Left ventricle myocardium superior (tissue), 1 donor: ENCODE measurements around the gene HLCS. TPM values are rescaled to one million over a fixed set of nuclear protein-coding genes. Genes with fewer than 3 reads are reported as not detected.

ENCODE experiments used
- ATAC-seq: fragments of 200-7000 bp; cut with Tn5 transposase; one replicate; pipeline ENCODE4 v1.9.1; 2020; ENCODE audit warnings: mild to moderate bottlenecking, moderate library complexity
- DNase-seq: peaks from one replicate; pipeline ENCODE4 v3.0.0-alpha.2; 2020
- intact Hi-C: fragments of 100-400 bp; cut with micrococcal nuclease; formaldehyde crosslinking; loops from one replicate; pipeline ENCODE4 v1.11.0; 2022
- total RNA-seq: library from RNA; stranded (reverse); fragmentation: NEBNext Ultra II Directional; extraction: Animal tissue kit (Norgen Biotek cat#: 25700); gene quantifications from one replicate; pipeline ENCODE4 v1.2.1, GENCODE V29; 2021
- donor health status: DM: no; HTN: yes; CAD: no; lungs with severe emphysema.

HLCS gene
- total RNA-seq, 1 donor from 2014 or later, result 6.2 TPM

- DNase-seq, result no peak
- no peak for ATAC-seq
- intact Hi-C loops, result no loop called here
These were observed 165.7 kb downstream of the HLCS start for GRCh38 chr21:36800734-36801133.

- intact Hi-C loops, result no loop called here
- DNase-seq (no peak), ATAC-seq (no peak)
These were observed 166.6 kb downstream of the HLCS start for GRCh38 chr21:36799869-36800268.

- intact Hi-C loops, result no loop called here
- DNase-seq (no peak), ATAC-seq (no peak)
These were observed 168.0 kb downstream of the HLCS start for GRCh38 chr21:36798491-36798890.

- intact Hi-C loops, result no loop called here
- DNase-seq, result no peak
- no peak for ATAC-seq
These were observed 170.4 kb downstream of the HLCS start for GRCh38 chr21:36796070-36796469.

GRCh38 chr21:36792505-36792967, 173.9 kb downstream of the HLCS start:
- peak; percentile 57 for ATAC-seq
- no peak for DNase-seq
- intact Hi-C loops, result no loop called here

GRCh38 chr21:36791695-36792470, 174.6 kb downstream of the HLCS start:
- peak; percentile 56 for DNase-seq
- intact Hi-C loops, result no loop called here
- peak; percentile 90 for ATAC-seq

GRCh38 chr21:36791180-36791579, 175.3 kb downstream of the HLCS start:
- ATAC-seq (no peak), DNase-seq (no peak)
- intact Hi-C loops, result no loop called here

- ATAC-seq, result no peak
- intact Hi-C loops, result no loop called here
- DNase-seq, result no peak
These were observed 175.9 kb downstream of the HLCS start for GRCh38 chr21:36790616-36791015.

- no peak for ATAC-seq
- intact Hi-C loops, result no loop called here
- DNase-seq, result no peak
These were observed 178.3 kb downstream of the HLCS start for GRCh38 chr21:36788120-36788638.

GRCh38 chr21:36786186-36786585, 180.3 kb downstream of the HLCS start:
- ATAC-seq (no peak), DNase-seq (no peak)
- intact Hi-C loops, result no loop called here

- ATAC-seq (no peak), DNase-seq (no peak)
- intact Hi-C loops, result no loop called here
These were observed 180.9 kb downstream of the HLCS start for GRCh38 chr21:36785615-36786014.

- peak; percentile 82 for DNase-seq
- intact Hi-C loops, result no loop called here
- ATAC-seq, result peak; percentile 100
These were observed 181.5 kb downstream of the HLCS start for GRCh38 chr21:36784947-36785346.

- ATAC-seq (no peak), DNase-seq (no peak)
- intact Hi-C loops, result no loop called here
These were observed 182.7 kb downstream of the HLCS start for GRCh38 chr21:36783612-36784374.

- intact Hi-C loops, result no loop called here
- DNase-seq (no peak), ATAC-seq (no peak)
These were observed 185.6 kb downstream of the HLCS start for GRCh38 chr21:36780861-36781260.

- ATAC-seq, result no peak
- intact Hi-C loops, result no loop called here
These were observed 189.4 kb downstream of the HLCS start for GRCh38 chr21:36776981-36777617.

GRCh38 chr21:36773995-36774394, 192.5 kb downstream of the HLCS start:
- intact Hi-C loops, result no loop called here
- no peak for DNase-seq
- ATAC-seq, result no peak

More at GRCh38 chr21:36776981-36777617, 189.4 kb downstream of the HLCS start:
- DNase-seq, result no peak

GRCh38 chr21:36773117-36773516, 193.4 kb downstream of the HLCS start:
- intact Hi-C loops, result no loop called here
- ATAC-seq (peak; percentile 98), DNase-seq (peak; percentile 94)

- ATAC-seq (peak; percentile 32), DNase-seq (no peak)
- intact Hi-C loops, result no loop called here
These were observed 197.2 kb downstream of the HLCS start for GRCh38 chr21:36769051-36769839.

- no peak for ATAC-seq
- no peak for DNase-seq
- intact Hi-C loops, result no loop called here
These were observed 198.0 kb downstream of the HLCS start for GRCh38 chr21:36768496-36768895.
